GM23338 (cell line): ENCODE measurements around the gene RNF141.

Experiments used
- CTCF ChIP-seq, 2 experiments: fragments of 200-600 bp in 1 of 2; sonication (generic) in 1 of 2; conservative IDR thresholded peaks; 2 replicates each; pipeline versions ENCODE4 v1.5.1 to v1.6.1; 2016 to 2017; ENCODE audit warnings: antibody characterized with exemption in 2 of 2, low read depth in 2 of 2, mild to moderate bottlenecking in 2 of 2, moderate library complexity in 1 of 2
- EZH2 ChIP-seq: fragments of 200-600 bp; sonication (generic); IDR thresholded peaks from one replicate; pipeline ENCODE4 v1.8.0; 2017; ENCODE audit warnings: antibody characterized with exemption, mild to moderate bottlenecking, low read depth; ENCODE audit not compliant: unreplicated experiment
- EZH2phosphoT487 ChIP-seq: fragments of 200-600 bp; sonication (generic); IDR thresholded peaks from one replicate; pipeline ENCODE4 v1.8.1; 2018; ENCODE audit warnings: antibody characterized with exemption; ENCODE audit not compliant: unreplicated experiment
- TF ChIP-seq, protein P1 (sequence below): IDR thresholded peaks from one replicate; pipeline ENCODE4 v1.6.1; 2018; ENCODE audit warnings: antibody characterized with exemption; ENCODE audit not compliant: unreplicated experiment
- TF ChIP-seq, protein P2 (sequence below): IDR thresholded peaks from 2 replicates; pipeline ENCODE4 v1.6.1; 2016; ENCODE audit warnings: antibody characterized with exemption

- TF ChIP-seq CTCF (conservative IDR thresholded peaks at IDR 0.05; ENCODE audit: low read depth in 2 of 2): no peak
- TF ChIP-seq, protein P1, sequence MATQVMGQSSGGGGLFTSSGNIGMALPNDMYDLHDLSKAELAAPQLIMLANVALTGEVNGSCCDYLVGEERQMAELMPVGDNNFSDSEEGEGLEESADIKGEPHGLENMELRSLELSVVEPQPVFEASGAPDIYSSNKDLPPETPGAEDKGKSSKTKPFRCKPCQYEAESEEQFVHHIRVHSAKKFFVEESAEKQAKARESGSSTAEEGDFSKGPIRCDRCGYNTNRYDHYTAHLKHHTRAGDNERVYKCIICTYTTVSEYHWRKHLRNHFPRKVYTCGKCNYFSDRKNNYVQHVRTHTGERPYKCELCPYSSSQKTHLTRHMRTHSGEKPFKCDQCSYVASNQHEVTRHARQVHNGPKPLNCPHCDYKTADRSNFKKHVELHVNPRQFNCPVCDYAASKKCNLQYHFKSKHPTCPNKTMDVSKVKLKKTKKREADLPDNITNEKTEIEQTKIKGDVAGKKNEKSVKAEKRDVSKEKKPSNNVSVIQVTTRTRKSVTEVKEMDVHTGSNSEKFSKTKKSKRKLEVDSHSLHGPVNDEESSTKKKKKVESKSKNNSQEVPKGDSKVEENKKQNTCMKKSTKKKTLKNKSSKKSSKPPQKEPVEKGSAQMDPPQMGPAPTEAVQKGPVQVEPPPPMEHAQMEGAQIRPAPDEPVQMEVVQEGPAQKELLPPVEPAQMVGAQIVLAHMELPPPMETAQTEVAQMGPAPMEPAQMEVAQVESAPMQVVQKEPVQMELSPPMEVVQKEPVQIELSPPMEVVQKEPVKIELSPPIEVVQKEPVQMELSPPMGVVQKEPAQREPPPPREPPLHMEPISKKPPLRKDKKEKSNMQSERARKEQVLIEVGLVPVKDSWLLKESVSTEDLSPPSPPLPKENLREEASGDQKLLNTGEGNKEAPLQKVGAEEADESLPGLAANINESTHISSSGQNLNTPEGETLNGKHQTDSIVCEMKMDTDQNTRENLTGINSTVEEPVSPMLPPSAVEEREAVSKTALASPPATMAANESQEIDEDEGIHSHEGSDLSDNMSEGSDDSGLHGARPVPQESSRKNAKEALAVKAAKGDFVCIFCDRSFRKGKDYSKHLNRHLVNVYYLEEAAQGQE: no peak
- no peak for TF ChIP-seq EZH2phosphoT487
- TF ChIP-seq, protein P2, sequence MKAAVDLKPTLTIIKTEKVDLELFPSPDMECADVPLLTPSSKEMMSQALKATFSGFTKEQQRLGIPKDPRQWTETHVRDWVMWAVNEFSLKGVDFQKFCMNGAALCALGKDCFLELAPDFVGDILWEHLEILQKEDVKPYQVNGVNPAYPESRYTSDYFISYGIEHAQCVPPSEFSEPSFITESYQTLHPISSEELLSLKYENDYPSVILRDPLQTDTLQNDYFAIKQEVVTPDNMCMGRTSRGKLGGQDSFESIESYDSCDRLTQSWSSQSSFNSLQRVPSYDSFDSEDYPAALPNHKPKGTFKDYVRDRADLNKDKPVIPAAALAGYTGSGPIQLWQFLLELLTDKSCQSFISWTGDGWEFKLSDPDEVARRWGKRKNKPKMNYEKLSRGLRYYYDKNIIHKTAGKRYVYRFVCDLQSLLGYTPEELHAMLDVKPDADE: no peak
- TF ChIP-seq EZH2: no peak
Observed at GRCh38 chr11:10490032-10490397, 51.0 kb downstream of the RNF141 start.
